WTC11 (cell line): Measurements from ENCODE around the gene SLC19A2. TPM values are rescaled to one million over a fixed set of nuclear protein-coding genes. Genes with fewer than 3 reads are reported as not detected.

Experiments used
- ATAC-seq: fragments of 200-7000 bp; cut with Tn5 transposase; 2 replicates; pipeline ENCODE4 v1.10.0; 2021; ENCODE audit warnings: mild to moderate bottlenecking, moderate library complexity
- CTCF ChIA-PET: fragments of 300-600 bp; sonication (Branson Sonifier 250); formaldehyde crosslinking; loops from one replicate; lab custom pipeline; 2021; ENCODE audit warnings: antibody characterized with exemption; lab: Charles Lee
- POLR2A ChIA-PET: fragments of 350-600 bp; sonication (Branson Sonifier 250); formaldehyde crosslinking; loops from one replicate; lab custom pipeline; 2021; ENCODE audit warnings: antibody characterized with exemption; lab: Charles Lee
- DNase-seq: peaks from one replicate; pipeline ENCODE4 v3.0.0; 2021; ENCODE audit warnings: low spot score
- H3K27ac Mint-ChIP-seq: 2 replicates; pipeline ENCODE4 v1.8.0; 2021; ENCODE audit warnings: mixed read lengths
- H3K27me3 Mint-ChIP-seq: 2 replicates; pipeline ENCODE4 v1.8.0; 2021; ENCODE audit warnings: low read depth, mild to moderate bottlenecking, moderate library complexity, mixed read lengths
- H3K36me3 Mint-ChIP-seq: 2 replicates; pipeline ENCODE4 v1.8.0; 2021; ENCODE audit warnings: mixed read lengths
- H3K4me1 Mint-ChIP-seq: 2 replicates; pipeline ENCODE4 v1.8.0; 2022; ENCODE audit warnings: mixed read lengths
- H3K4me3 Mint-ChIP-seq: 2 replicates; pipeline ENCODE4 v1.8.0; 2021; ENCODE audit warnings: mild to moderate bottlenecking, moderate library complexity, mixed read lengths
- H3K9me3 Mint-ChIP-seq: 2 replicates; pipeline ENCODE4 v1.8.0; 2021; ENCODE audit warnings: mixed read lengths
- CBFB ChIP-seq: sonication (generic); formaldehyde crosslinking; IDR thresholded peaks from 2 replicates; pipeline ENCODE4 v1.8.1; 2022; ENCODE audit warnings: mild to moderate bottlenecking, low read depth, missing genetic modification reagents
- EMX1 ChIP-seq: fragments of 250-450 bp; sonication (Bioruptor Pico); IDR thresholded peaks from 2 replicates; pipeline ENCODE4 v1.8.0; 2021; ENCODE audit warnings: mild to moderate bottlenecking
- FOXJ3 ChIP-seq: sonication (generic); formaldehyde crosslinking; IDR thresholded peaks from 2 replicates; pipeline ENCODE4 v1.9.0; 2021; ENCODE audit warnings: missing genetic modification reagents, mild to moderate bottlenecking, borderline replicate concordance
- JAZF1 ChIP-seq: fragments of 250-450 bp; sonication (Bioruptor Pico); IDR thresholded peaks from 2 replicates; pipeline ENCODE4 v1.9.0; 2021; ENCODE audit warnings: moderate library complexity, mild to moderate bottlenecking, inconsistent platforms
- NFE2L1 ChIP-seq: sonication (generic); formaldehyde crosslinking; IDR thresholded peaks from 2 replicates; pipeline ENCODE4 v1.8.1; 2023; ENCODE audit warnings: missing genetic modification reagents
- NFYB ChIP-seq: sonication (generic); formaldehyde crosslinking; conservative IDR thresholded peaks from 2 replicates; pipeline ENCODE4 v1.8.0; 2022; ENCODE audit warnings: low read depth, missing genetic modification reagents
- NR2C2 ChIP-seq: sonication (generic); formaldehyde crosslinking; IDR thresholded peaks from 2 replicates; pipeline ENCODE4 v1.8.0; 2022; ENCODE audit warnings: mild to moderate bottlenecking, missing genetic modification reagents
- ZBTB21 ChIP-seq: sonication (generic); formaldehyde crosslinking; IDR thresholded peaks from 2 replicates; pipeline ENCODE4 v1.8.1; 2023; ENCODE audit warnings: mild to moderate bottlenecking, missing genetic modification reagents, borderline replicate concordance
- ZNF219 ChIP-seq: sonication (generic); formaldehyde crosslinking; IDR thresholded peaks from 2 replicates; pipeline ENCODE4 v1.8.0; 2023; ENCODE audit warnings: missing genetic modification reagents, mild to moderate bottlenecking, borderline replicate concordance
- total RNA-seq: library from RNA; stranded (reverse); gene quantifications from 3 replicates; pipeline ENCODE4 v1.2.3, GENCODE V29; 2021
- TF ChIP-seq, protein P1 (sequence below): sonication (generic); formaldehyde crosslinking; IDR thresholded peaks from 2 replicates; pipeline ENCODE4 v1.8.1; 2023; ENCODE audit warnings: mild to moderate bottlenecking, missing genetic modification reagents, moderate library complexity
- TF ChIP-seq, protein P2 (sequence below): sonication (generic); formaldehyde crosslinking; IDR thresholded peaks from 2 replicates; pipeline ENCODE4 v1.8.0; 2022; ENCODE audit warnings: missing genetic modification reagents
- TF ChIP-seq, protein P3 (sequence below): fragments of 250-450 bp; sonication (Bioruptor Pico); IDR thresholded peaks from 2 replicates; pipeline ENCODE4 v1.9.0; 2021; ENCODE audit warnings: mild to moderate bottlenecking
- TF ChIP-seq, protein P4 (sequence below): sonication (generic); formaldehyde crosslinking; IDR thresholded peaks from 2 replicates; pipeline ENCODE4 v1.8.0; 2023; ENCODE audit warnings: missing genetic modification reagents, mild to moderate bottlenecking, borderline replicate concordance
- TF ChIP-seq, protein P5 (sequence below): sonication (generic); formaldehyde crosslinking; IDR thresholded peaks from 2 replicates; pipeline ENCODE4 v1.8.0; 2022; ENCODE audit warnings: mild to moderate bottlenecking, missing genetic modification reagents
- TF ChIP-seq, protein P6 (sequence below): sonication (generic); formaldehyde crosslinking; IDR thresholded peaks from 2 replicates; pipeline ENCODE4 v1.8.1; 2022; ENCODE audit warnings: mild to moderate bottlenecking, missing genetic modification reagents, moderate library complexity, borderline replicate concordance
- TF ChIP-seq, protein P7 (sequence below): sonication (generic); formaldehyde crosslinking; IDR thresholded peaks from 2 replicates; pipeline ENCODE4 v1.8.0; 2023; ENCODE audit warnings: mild to moderate bottlenecking, missing genetic modification reagents

The SLC19A2 gene
- total RNA-seq, 1 experiment from 2014 or later, result 15.8 TPM

DNA sequence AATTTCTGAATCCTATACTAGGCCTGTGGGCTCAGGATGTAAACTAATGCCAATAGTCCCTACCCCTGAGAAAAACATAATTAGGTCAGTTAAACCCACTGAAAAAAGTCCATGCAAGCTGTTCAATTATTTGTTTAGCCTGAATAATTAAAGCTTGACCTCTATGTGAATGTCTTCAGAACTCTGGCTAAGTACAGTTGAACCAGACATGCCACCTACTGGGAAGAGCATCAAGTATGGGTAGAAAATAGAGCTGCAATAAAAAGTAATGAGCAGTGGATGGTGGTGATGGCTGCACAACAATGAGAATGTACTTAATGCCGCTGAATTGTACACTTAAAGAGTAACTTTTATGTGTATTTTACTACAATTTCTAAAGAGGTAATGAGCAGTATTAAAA, 23.6 kb upstream of the SLC19A2 start:
- Mint-ChIP-seq H3K4me3 (no peak overlapping the region), H3K27ac (no peak overlapping the region), H3K27me3 (no peaks in the 10 kb centered on the region), H3K36me3 (no peaks in the 10 kb centered on the region), H3K4me1 (no peaks in the 10 kb centered on the region), H3K9me3 (no peaks in the 10 kb centered on the region)
- ChIA-PET CTCF (no interaction called here), POLR2A (no interaction called here)
- DNase-seq (no peak), ATAC-seq (no peak)
- TF ChIP-seq FOXJ3 (CRISPR knock-in tag), result no peak
- no peak for TF ChIP-seq NR2C2 (CRISPR knock-in tag)

DNA sequence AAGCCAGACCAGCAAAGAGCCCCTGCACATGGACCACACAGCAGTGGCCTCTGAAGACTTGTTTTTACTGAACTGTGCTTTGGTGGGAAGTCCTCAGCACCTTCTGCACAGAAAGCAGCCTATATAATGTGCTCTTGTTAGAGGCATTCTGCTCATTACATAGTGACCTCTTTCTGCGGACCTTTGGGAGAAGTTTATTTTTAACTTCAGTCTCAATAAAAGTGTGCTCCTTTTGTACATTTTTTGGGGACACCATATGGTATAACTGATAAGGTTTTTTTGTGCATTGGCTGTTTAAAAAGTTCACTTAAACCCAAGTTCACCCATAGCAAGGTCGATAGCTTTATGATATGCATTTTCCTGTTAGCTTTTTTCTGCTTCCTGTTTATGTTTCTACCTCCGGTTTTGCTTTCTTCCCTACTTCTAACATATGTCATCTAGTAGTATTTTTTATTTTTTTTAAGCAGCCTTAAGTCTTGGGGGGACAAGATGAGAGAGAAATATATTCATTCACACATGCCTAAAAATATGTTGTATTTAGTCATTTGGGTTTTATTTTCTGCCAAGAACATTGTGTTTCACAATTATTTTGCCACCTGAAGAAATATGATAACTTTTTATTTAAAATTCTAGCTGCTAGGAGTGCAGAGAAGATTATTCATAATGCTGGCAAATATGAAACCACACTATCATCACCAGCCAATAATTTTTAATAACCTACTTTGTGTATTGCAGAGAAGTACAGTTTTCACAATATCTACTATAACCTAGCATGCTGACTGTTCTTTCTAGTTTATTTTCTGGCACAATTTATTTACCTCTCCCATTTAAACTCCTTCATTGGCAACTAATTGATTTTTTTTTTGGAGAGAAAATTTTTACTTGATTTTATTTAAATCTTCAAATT, 22.9 kb upstream of the SLC19A2 start:
- ChIA-PET CTCF (no interaction called here), POLR2A (no interaction called here)
- Mint-ChIP-seq H3K36me3 (no peaks in the 10 kb centered on the region), H3K27me3 (no peaks in the 10 kb centered on the region), H3K27ac (no peak overlapping the region), H3K4me3 (no peak overlapping the region), H3K4me1 (no peaks in the 10 kb centered on the region), H3K9me3 (peaks cover under 1% of the 10 kb centered on the region; the same call in 1 of the 2 replicates)
- no peak for DNase-seq
- ATAC-seq, result no peak
- TF ChIP-seq, protein P1, sequence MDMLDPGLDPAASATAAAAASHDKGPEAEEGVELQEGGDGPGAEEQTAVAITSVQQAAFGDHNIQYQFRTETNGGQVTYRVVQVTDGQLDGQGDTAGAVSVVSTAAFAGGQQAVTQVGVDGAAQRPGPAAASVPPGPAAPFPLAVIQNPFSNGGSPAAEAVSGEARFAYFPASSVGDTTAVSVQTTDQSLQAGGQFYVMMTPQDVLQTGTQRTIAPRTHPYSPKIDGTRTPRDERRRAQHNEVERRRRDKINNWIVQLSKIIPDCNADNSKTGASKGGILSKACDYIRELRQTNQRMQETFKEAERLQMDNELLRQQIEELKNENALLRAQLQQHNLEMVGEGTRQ (CRISPR knock-in tag), result no peak
- no peak for TF ChIP-seq ZBTB21 (CRISPR knock-in tag)
- no peak for TF ChIP-seq NFYB
- no peak for TF ChIP-seq NFE2L1 (CRISPR knock-in tag)
- TF ChIP-seq, protein P2, sequence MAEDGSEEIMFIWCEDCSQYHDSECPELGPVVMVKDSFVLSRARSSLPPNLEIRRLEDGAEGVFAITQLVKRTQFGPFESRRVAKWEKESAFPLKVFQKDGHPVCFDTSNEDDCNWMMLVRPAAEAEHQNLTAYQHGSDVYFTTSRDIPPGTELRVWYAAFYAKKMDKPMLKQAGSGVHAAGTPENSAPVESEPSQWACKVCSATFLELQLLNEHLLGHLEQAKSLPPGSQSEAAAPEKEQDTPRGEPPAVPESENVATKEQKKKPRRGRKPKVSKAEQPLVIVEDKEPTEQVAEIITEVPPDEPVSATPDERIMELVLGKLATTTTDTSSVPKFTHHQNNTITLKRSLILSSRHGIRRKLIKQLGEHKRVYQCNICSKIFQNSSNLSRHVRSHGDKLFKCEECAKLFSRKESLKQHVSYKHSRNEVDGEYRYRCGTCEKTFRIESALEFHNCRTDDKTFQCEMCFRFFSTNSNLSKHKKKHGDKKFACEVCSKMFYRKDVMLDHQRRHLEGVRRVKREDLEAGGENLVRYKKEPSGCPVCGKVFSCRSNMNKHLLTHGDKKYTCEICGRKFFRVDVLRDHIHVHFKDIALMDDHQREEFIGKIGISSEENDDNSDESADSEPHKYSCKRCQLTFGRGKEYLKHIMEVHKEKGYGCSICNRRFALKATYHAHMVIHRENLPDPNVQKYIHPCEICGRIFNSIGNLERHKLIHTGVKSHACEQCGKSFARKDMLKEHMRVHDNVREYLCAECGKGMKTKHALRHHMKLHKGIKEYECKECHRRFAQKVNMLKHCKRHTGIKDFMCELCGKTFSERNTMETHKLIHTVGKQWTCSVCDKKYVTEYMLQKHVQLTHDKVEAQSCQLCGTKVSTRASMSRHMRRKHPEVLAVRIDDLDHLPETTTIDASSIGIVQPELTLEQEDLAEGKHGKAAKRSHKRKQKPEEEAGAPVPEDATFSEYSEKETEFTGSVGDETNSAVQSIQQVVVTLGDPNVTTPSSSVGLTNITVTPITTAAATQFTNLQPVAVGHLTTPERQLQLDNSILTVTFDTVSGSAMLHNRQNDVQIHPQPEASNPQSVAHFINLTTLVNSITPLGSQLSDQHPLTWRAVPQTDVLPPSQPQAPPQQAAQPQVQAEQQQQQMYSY (CRISPR knock-in tag), result no peak
- no peak for TF ChIP-seq ZNF219 (CRISPR knock-in tag)
- no peak for TF ChIP-seq EMX1 (CRISPR knock-in tag)
- TF ChIP-seq, protein P3, sequence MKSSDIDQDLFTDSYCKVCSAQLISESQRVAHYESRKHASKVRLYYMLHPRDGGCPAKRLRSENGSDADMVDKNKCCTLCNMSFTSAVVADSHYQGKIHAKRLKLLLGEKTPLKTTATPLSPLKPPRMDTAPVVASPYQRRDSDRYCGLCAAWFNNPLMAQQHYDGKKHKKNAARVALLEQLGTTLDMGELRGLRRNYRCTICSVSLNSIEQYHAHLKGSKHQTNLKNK (CRISPR knock-in tag), result no peak
- TF ChIP-seq, protein P4, sequence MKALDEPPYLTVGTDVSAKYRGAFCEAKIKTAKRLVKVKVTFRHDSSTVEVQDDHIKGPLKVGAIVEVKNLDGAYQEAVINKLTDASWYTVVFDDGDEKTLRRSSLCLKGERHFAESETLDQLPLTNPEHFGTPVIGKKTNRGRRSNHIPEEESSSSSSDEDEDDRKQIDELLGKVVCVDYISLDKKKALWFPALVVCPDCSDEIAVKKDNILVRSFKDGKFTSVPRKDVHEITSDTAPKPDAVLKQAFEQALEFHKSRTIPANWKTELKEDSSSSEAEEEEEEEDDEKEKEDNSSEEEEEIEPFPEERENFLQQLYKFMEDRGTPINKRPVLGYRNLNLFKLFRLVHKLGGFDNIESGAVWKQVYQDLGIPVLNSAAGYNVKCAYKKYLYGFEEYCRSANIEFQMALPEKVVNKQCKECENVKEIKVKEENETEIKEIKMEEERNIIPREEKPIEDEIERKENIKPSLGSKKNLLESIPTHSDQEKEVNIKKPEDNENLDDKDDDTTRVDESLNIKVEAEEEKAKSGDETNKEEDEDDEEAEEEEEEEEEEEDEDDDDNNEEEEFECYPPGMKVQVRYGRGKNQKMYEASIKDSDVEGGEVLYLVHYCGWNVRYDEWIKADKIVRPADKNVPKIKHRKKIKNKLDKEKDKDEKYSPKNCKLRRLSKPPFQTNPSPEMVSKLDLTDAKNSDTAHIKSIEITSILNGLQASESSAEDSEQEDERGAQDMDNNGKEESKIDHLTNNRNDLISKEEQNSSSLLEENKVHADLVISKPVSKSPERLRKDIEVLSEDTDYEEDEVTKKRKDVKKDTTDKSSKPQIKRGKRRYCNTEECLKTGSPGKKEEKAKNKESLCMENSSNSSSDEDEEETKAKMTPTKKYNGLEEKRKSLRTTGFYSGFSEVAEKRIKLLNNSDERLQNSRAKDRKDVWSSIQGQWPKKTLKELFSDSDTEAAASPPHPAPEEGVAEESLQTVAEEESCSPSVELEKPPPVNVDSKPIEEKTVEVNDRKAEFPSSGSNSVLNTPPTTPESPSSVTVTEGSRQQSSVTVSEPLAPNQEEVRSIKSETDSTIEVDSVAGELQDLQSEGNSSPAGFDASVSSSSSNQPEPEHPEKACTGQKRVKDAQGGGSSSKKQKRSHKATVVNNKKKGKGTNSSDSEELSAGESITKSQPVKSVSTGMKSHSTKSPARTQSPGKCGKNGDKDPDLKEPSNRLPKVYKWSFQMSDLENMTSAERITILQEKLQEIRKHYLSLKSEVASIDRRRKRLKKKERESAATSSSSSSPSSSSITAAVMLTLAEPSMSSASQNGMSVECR, result no peak
- TF ChIP-seq, protein P5, sequence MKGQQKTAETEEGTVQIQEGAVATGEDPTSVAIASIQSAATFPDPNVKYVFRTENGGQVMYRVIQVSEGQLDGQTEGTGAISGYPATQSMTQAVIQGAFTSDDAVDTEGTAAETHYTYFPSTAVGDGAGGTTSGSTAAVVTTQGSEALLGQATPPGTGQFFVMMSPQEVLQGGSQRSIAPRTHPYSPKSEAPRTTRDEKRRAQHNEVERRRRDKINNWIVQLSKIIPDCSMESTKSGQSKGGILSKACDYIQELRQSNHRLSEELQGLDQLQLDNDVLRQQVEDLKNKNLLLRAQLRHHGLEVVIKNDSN (CRISPR knock-in tag), result no peak
- TF ChIP-seq, protein P6, sequence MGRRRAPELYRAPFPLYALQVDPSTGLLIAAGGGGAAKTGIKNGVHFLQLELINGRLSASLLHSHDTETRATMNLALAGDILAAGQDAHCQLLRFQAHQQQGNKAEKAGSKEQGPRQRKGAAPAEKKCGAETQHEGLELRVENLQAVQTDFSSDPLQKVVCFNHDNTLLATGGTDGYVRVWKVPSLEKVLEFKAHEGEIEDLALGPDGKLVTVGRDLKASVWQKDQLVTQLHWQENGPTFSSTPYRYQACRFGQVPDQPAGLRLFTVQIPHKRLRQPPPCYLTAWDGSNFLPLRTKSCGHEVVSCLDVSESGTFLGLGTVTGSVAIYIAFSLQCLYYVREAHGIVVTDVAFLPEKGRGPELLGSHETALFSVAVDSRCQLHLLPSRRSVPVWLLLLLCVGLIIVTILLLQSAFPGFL (CRISPR knock-in tag), result no peak
- TF ChIP-seq, protein P7, sequence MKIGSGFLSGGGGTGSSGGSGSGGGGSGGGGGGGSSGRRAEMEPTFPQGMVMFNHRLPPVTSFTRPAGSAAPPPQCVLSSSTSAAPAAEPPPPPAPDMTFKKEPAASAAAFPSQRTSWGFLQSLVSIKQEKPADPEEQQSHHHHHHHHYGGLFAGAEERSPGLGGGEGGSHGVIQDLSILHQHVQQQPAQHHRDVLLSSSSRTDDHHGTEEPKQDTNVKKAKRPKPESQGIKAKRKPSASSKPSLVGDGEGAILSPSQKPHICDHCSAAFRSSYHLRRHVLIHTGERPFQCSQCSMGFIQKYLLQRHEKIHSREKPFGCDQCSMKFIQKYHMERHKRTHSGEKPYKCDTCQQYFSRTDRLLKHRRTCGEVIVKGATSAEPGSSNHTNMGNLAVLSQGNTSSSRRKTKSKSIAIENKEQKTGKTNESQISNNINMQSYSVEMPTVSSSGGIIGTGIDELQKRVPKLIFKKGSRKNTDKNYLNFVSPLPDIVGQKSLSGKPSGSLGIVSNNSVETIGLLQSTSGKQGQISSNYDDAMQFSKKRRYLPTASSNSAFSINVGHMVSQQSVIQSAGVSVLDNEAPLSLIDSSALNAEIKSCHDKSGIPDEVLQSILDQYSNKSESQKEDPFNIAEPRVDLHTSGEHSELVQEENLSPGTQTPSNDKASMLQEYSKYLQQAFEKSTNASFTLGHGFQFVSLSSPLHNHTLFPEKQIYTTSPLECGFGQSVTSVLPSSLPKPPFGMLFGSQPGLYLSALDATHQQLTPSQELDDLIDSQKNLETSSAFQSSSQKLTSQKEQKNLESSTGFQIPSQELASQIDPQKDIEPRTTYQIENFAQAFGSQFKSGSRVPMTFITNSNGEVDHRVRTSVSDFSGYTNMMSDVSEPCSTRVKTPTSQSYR (CRISPR knock-in tag), result no peak
- no peak for TF ChIP-seq CBFB (CRISPR knock-in tag)
- no peak for TF ChIP-seq JAZF1 (CRISPR knock-in tag)
